Occipital lobe (tissue), 2 donors: Measurements from ENCODE around the gene AFF1. TPM values are rescaled to one million over a fixed set of nuclear protein-coding genes. Genes with fewer than 3 reads are reported as not detected.
"Not testable (repeated sequence)": the region's sequence is repeated elsewhere in the genome, so short reads cannot be mapped to it uniquely, and the experiment has no call there.

Experiments
- DNase-seq: peaks from one replicate; lab custom pipeline; 2025; lab: John Stamatoyannopoulos, UW
- total RNA-seq: library from RNA; depleted of rRNA; stranded (reverse); fragments of >200 nt; gene quantifications from one replicate; pipeline ENCODE4 v1.2.3, GENCODE V29; 2014

Gene AFF1
- total RNA-seq, 1 donor from 2014 or later, result 5.8 TPM

- no peak for DNase-seq
Observed at GRCh38 chr4:87052615-87053014, 117.8 kb downstream of the AFF1 start.

GRCh38 chr4:87053176-87053658, 118.4 kb downstream of the AFF1 start:
- no peak for DNase-seq

GRCh38 chr4:87053802-87054767, 119.3 kb downstream of the AFF1 start:
- no peak for DNase-seq

- no peak for DNase-seq
Observed at GRCh38 chr4:87054900-87055299, 120.1 kb downstream of the AFF1 start.

- DNase-seq, result no peak
Observed at GRCh38 chr4:87055311-87055710, 120.5 kb downstream of the AFF1 start.

- DNase-seq, result no peak
Observed at GRCh38 chr4:87056881-87057280, 122.1 kb downstream of the AFF1 start.

- no peak for DNase-seq
Observed at GRCh38 chr4:87057835-87058355, 123.1 kb downstream of the AFF1 start.

GRCh38 chr4:87058356-87059073, 123.7 kb downstream of the AFF1 start:
- no peak for DNase-seq

GRCh38 chr4:87060957-87061356, 126.1 kb downstream of the AFF1 start:
- DNase-seq, result no peak

- no peak for DNase-seq
Observed at GRCh38 chr4:87065021-87065420, 130.2 kb downstream of the AFF1 start.

GRCh38 chr4:87066403-87067123, 131.8 kb downstream of the AFF1 start:
- DNase-seq, result no peak

- no peak for DNase-seq
Observed at GRCh38 chr4:87067124-87067885, 132.5 kb downstream of the AFF1 start.

- DNase-seq, result peak; percentile 25
Observed at GRCh38 chr4:87068583-87069021, 133.8 kb downstream of the AFF1 start.

GRCh38 chr4:87069037-87069742, 134.4 kb downstream of the AFF1 start:
- DNase-seq, result no peak

GRCh38 chr4:87071401-87071800, 136.6 kb downstream of the AFF1 start:
- no peak for DNase-seq

GRCh38 chr4:87072545-87072944, 137.7 kb downstream of the AFF1 start:
- not testable (repeated sequence) for DNase-seq

- DNase-seq, result no peak
Observed at GRCh38 chr4:87073199-87074120, 138.6 kb downstream of the AFF1 start.

- no peak for DNase-seq
Observed at GRCh38 chr4:87074121-87074488, 139.3 kb downstream of the AFF1 start.

- no peak for DNase-seq
Observed at GRCh38 chr4:87075876-87076275, 141.1 kb downstream of the AFF1 start.
